HuH-7 (cell line): ENCODE results near the gene GTPBP2.
"Not testable (repeated sequence)": the region's sequence is repeated elsewhere in the genome, so short reads cannot be mapped to it uniquely, and the experiment has no call there.

Experiments
- DNase-seq: peaks from one replicate; pipeline ENCODE4 v3.0.0; 2011; ENCODE audit warnings: low spot score

The GTPBP2 gene

GRCh38 chr6:43658161-43658560 lies 29.1 kb upstream of the GTPBP2 start:
- no peak for DNase-seq

- DNase-seq = no peak
Measured at GRCh38 chr6:43657221-43657802, 28.2 kb upstream of the GTPBP2 start.

GRCh38 chr6:43652822-43653221 lies 23.8 kb upstream of the GTPBP2 start:
- not testable (repeated sequence) for DNase-seq

GRCh38 chr6:43648248-43648647 lies 19.2 kb upstream of the GTPBP2 start:
- no peak for DNase-seq

GRCh38 chr6:43647613-43648012 lies 18.5 kb upstream of the GTPBP2 start:
- no peak for DNase-seq

- no peak for DNase-seq
Measured at GRCh38 chr6:43645613-43645964, 16.5 kb upstream of the GTPBP2 start.

GRCh38 chr6:43644940-43645612 lies 16.0 kb upstream of the GTPBP2 start, which contains the start of gene RSPH9:
Gene RSPH9, plus strand, starts transcription at chr6:43645036. Its CDS starts 63 bp downstream, at chr6:43645099.
- no peak for DNase-seq

GRCh38 chr6:43639984-43640800 lies 11.1 kb upstream of the GTPBP2 start:
- no peak for DNase-seq

GRCh38 chr6:43636308-43636659 lies 7.2 kb upstream of the GTPBP2 start:
- no peak for DNase-seq

- DNase-seq = peak; percentile 72
Measured at GRCh38 chr6:43635387-43636307, 6.6 kb upstream of the GTPBP2 start, which contains the start of gene MAD2L1BP. Gene MAD2L1BP, plus strand, starts transcription at chr6:43635840. Its CDS starts 36 bp downstream, at chr6:43635876.

- DNase-seq = no peak
Measured at GRCh38 chr6:43634702-43635303, 5.7 kb upstream of the GTPBP2 start.

GRCh38 chr6:43633002-43633401 lies 3.9 kb upstream of the GTPBP2 start:
- DNase-seq = not testable (repeated sequence)

- no peak for DNase-seq
Measured at GRCh38 chr6:43630980-43631619, 2.0 kb upstream of the GTPBP2 start.

- peak; percentile 87 for DNase-seq
Measured at GRCh38 chr6:43629505-43630300, 639 bp upstream of the GTPBP2 start.

GRCh38 chr6:43628393-43629103 lies 516 bp downstream of the GTPBP2 start:
- DNase-seq = peak; percentile 51

GRCh38 chr6:43627008-43627825 lies 1.8 kb downstream of the GTPBP2 start:
- DNase-seq = peak; percentile 52

GRCh38 chr6:43625393-43625992 lies 3.6 kb downstream of the GTPBP2 start:
- DNase-seq = no peak

- no peak for DNase-seq
Measured at GRCh38 chr6:43624786-43625288, 4.2 kb downstream of the GTPBP2 start.
